A673 (cell line): Measurements from ENCODE around the gene RASL10A. TPM values are rescaled to one million over a fixed set of nuclear protein-coding genes. Genes with fewer than 3 reads are reported as not detected.

ENCODE experiments used
- BruUV-seq: library from RNA; stranded (reverse); fragments of 400-500 nt; replicated peaks from 2 replicates; lab custom pipeline; 2021; lab: Mats Ljungman, UMichigan
- CTCF ChIA-PET: fragments of 300-600 bp; sonication (Branson Sonifier 250); formaldehyde crosslinking; loops from one replicate; lab custom pipeline; 2022; ENCODE audit warnings: antibody characterized with exemption; lab: Charles Lee
- POLR2A ChIA-PET: fragments of 300-600 bp; sonication (Branson Sonifier 250); formaldehyde crosslinking; loops from one replicate; lab custom pipeline; 2022; ENCODE audit warnings: antibody characterized with exemption; ENCODE audit not compliant: low non-redundant PET; lab: Charles Lee
- DNase-seq: peaks from one replicate; pipeline ENCODE4 v3.0.0-alpha.2; 2015; ENCODE audit warnings: low spot score
- H3K27ac ChIP-seq: fragments of 200-600 bp; sonication (generic); 2 replicates; pipeline ENCODE4 v1.5.1; 2016; ENCODE audit warnings: mixed run types, low read depth, mild to moderate bottlenecking, mixed read lengths, antibody characterized with exemption, low read length; ENCODE audit not compliant: poor library complexity, severe bottlenecking
- H3K27me3 ChIP-seq: fragments of 200-600 bp; sonication (generic); replicated peaks from 2 replicates; pipeline ENCODE4 v1.6.1; 2017; ENCODE audit warnings: mixed run types, low read depth, mild to moderate bottlenecking, mixed read lengths, antibody characterized with exemption, low read length; ENCODE audit not compliant: insufficient read depth, poor library complexity
- H3K36me3 ChIP-seq: fragments of 200-600 bp; sonication (generic); 2 replicates; pipeline ENCODE4 v1.6.1; 2016; ENCODE audit warnings: mixed run types, mild to moderate bottlenecking, mixed read lengths, antibody characterized with exemption, low read length; ENCODE audit not compliant: insufficient read depth, poor library complexity, severe bottlenecking
- H3K4me1 ChIP-seq: fragments of 200-600 bp; sonication (generic); 2 replicates; pipeline ENCODE4 v1.6.1; 2017; ENCODE audit warnings: mixed run types, mild to moderate bottlenecking, mixed read lengths, antibody characterized with exemption, low read length; ENCODE audit not compliant: insufficient read depth, poor library complexity, severe bottlenecking
- H3K4me3 ChIP-seq: fragments of 200-600 bp; sonication (generic); 2 replicates; pipeline ENCODE4 v1.5.1; 2016; ENCODE audit warnings: low read depth, mixed run types, mild to moderate bottlenecking, mixed read lengths, low read length; ENCODE audit not compliant: poor library complexity, severe bottlenecking
- H3K9me3 ChIP-seq: fragments of 200-600 bp; sonication (generic); 2 replicates; pipeline ENCODE4 v1.6.1; 2016; ENCODE audit warnings: mixed run types, low read depth, mild to moderate bottlenecking, mixed read lengths, antibody characterized with exemption, low read length; ENCODE audit not compliant: poor library complexity, severe bottlenecking
- EZH2 ChIP-seq: fragments of 200-600 bp; sonication (generic); IDR thresholded peaks from 2 replicates; pipeline ENCODE4 v1.6.1; 2017; ENCODE audit warnings: borderline replicate concordance, low read depth, mild to moderate bottlenecking, mixed read lengths, antibody characterized with exemption, low read length; ENCODE audit not compliant: poor library complexity, severe bottlenecking
- intact Hi-C: fragments of 100-400 bp; cut with micrococcal nuclease; formaldehyde crosslinking; loops from one replicate; pipeline ENCODE4 v1.10.0; 2022; ENCODE audit not compliant: unreplicated experiment
- microRNA-seq: library from miRNA; unstranded; fragments of <30 nt; microRNA quantifications from one replicate; pipeline ENCODE4 v1.2.0, GENCODE V29; 2021
- total RNA-seq: library from RNA; stranded (reverse); gene quantifications from 2 replicates; pipeline ENCODE4 v1.2.3, GENCODE V29; 2021
- TF ChIP-seq, protein P1 (sequence below): fragments of 300-800, 200-600 bp; sonication (generic); conservative IDR thresholded peaks from 2 replicates; pipeline ENCODE4 v1.5.1; 2017; ENCODE audit warnings: low read depth, mild to moderate bottlenecking, antibody characterized with exemption, low read length, moderate library complexity, mixed read lengths

Gene RASL10A
- total RNA-seq, 1 experiment from 2014 or later: not detected

DNA sequence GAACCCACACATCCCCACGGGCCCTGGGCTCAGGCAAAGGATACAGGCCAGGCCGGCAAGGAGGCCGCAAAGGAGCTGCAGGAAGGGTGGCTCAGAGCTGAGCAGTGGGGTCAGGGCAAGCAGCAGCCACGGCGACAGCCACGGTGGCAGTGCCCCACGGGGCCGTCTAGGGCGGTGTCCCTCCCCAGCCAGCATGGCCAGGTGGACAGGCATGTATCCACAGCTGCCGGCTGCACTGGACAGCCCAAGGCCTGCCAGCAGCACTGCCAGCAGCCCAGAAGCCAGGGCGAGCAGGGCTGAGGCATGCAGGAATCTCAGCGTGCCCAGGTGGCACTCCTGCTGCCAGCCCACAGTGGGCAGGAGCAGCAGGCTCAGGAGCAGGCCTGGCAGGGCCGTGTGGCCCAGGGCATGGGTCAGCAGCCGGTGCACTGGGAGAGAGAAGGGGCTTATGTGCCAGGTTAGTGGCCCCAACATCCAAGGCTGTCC, 51.7 kb downstream of the RASL10A start:
- CTCF ChIA-PET: no interaction called here
- DNase-seq: no peak

More for the DNA sequence above, 51.7 kb downstream of the RASL10A start:
- no TSS peak for BruUV-seq
- H3K27me3 ChIP-seq: no peaks in the 10 kb centered on the region
- H3K4me3 ChIP-seq: no peak overlapping the region
- no peaks in the 10 kb centered on the region for H3K9me3 ChIP-seq
- H3K27ac ChIP-seq: no peak overlapping the region
- peaks cover 9% of the 10 kb centered on the region for H3K4me1 ChIP-seq
- peaks cover 38% of the 10 kb centered on the region for H3K36me3 ChIP-seq
- no peak for TF ChIP-seq EZH2
- TF ChIP-seq, protein P1, sequence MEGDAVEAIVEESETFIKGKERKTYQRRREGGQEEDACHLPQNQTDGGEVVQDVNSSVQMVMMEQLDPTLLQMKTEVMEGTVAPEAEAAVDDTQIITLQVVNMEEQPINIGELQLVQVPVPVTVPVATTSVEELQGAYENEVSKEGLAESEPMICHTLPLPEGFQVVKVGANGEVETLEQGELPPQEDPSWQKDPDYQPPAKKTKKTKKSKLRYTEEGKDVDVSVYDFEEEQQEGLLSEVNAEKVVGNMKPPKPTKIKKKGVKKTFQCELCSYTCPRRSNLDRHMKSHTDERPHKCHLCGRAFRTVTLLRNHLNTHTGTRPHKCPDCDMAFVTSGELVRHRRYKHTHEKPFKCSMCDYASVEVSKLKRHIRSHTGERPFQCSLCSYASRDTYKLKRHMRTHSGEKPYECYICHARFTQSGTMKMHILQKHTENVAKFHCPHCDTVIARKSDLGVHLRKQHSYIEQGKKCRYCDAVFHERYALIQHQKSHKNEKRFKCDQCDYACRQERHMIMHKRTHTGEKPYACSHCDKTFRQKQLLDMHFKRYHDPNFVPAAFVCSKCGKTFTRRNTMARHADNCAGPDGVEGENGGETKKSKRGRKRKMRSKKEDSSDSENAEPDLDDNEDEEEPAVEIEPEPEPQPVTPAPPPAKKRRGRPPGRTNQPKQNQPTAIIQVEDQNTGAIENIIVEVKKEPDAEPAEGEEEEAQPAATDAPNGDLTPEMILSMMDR: no peak
- POLR2A ChIA-PET: no interaction called here
- intact Hi-C loops: no loop called here

Small RNA genes lying within 50 kb of the gene (microRNA-seq; reads per million reads assigned to microRNA genes)
- 12.9 reads per million, percentile 35 among the genes with 10 or more reads in this experiment for gene MIR3653

Other genes with a start within 250 kb of the RASL10A start
- gene KREMEN1, start 242.7 kb downstream of the RASL10A start, total RNA-seq: 4.2 and 9.6 TPM in 2 replicates
- gene EMID1, start 109.8 kb downstream of the RASL10A start, total RNA-seq: 0.15 TPM in 1 of 2 replicates, not detected in the other
- 77.7 and 84.0 TPM in 2 replicates for gene RHBDD3, start 47.7 kb downstream of the RASL10A start, total RNA-seq
- gene EWSR1, start 47.4 kb downstream of the RASL10A start, total RNA-seq: 348 and 358 TPM in 2 replicates
- gene GAS2L1, start 9.0 kb downstream of the RASL10A start, total RNA-seq: 22.7 TPM in 2 replicates
- 68.1 and 75.2 TPM in 2 replicates for gene AP1B1, start 72.9 kb upstream of the RASL10A start, total RNA-seq
- gene RFPL1, start 122.9 kb upstream of the RASL10A start, total RNA-seq: not detected in 2 replicates
- 21.4 and 22.0 TPM in 2 replicates for gene NEFH, start 164.5 kb upstream of the RASL10A start, total RNA-seq
- 101 and 113 TPM in 2 replicates for gene THOC5, start 238.1 kb upstream of the RASL10A start, total RNA-seq